HUDEP-2 (cell line): ENCODE data around the gene SEMA4A.
A peak's percentile ranks its signal among the peaks of the same experiment; 100 is the strongest.
"Not testable (repeated sequence)": the region's sequence is repeated elsewhere in the genome, so short reads cannot be mapped to it uniquely, and the experiment has no call there.

Experiments
- DNase-seq, 76 experiments: peaks; one replicate each; lab custom pipeline; 2025; ENCODE audit not compliant: unreplicated experiment in 76 of 76; lab: John Stamatoyannopoulos, UW

The SEMA4A gene

GRCh38 chr1:156155756-156156510, 2.5 kb downstream of the SEMA4A start:
- DNase-seq: peak in 38 of 76 experiments; percentile 8 to 74 (median 36)

- DNase-seq: no peak
Measured at GRCh38 chr1:156157506-156157905, 4.1 kb downstream of the SEMA4A start.

- DNase-seq: no peak
Measured at GRCh38 chr1:156157966-156158365, 4.6 kb downstream of the SEMA4A start.

GRCh38 chr1:156160000-156160742, 6.8 kb downstream of the SEMA4A start:
- no peak for DNase-seq

- peak in 59 of 76 experiments; percentile 4 to 79 (median 51) for DNase-seq
Measured at GRCh38 chr1:156160743-156161171, 7.4 kb downstream of the SEMA4A start.

GRCh38 chr1:156162430-156163037, 9.1 kb downstream of the SEMA4A start:
- DNase-seq: no peak

GRCh38 chr1:156163712-156164111, 10.3 kb downstream of the SEMA4A start:
- no peak for DNase-seq

GRCh38 chr1:156164125-156164831, 10.9 kb downstream of the SEMA4A start:
- DNase-seq: no peak

- DNase-seq: no peak
Measured at GRCh38 chr1:156165083-156165482, 11.7 kb downstream of the SEMA4A start.

GRCh38 chr1:156167536-156167935, 14.2 kb downstream of the SEMA4A start:
- DNase-seq: no peak

GRCh38 chr1:156172696-156173470, 19.5 kb downstream of the SEMA4A start:
- peak in 1 of 76 experiments; percentile 8 for DNase-seq

- DNase-seq: no peak
Measured at GRCh38 chr1:156176610-156177210, 23.3 kb downstream of the SEMA4A start.

- peak in 1 of 76 experiments; percentile 2 for DNase-seq
Measured at GRCh38 chr1:156177919-156178654, 24.7 kb downstream of the SEMA4A start.

GRCh38 chr1:156180471-156180870, 27.1 kb downstream of the SEMA4A start:
- no peak for DNase-seq

GRCh38 chr1:156181391-156181924, 28.1 kb downstream of the SEMA4A start:
- not testable (repeated sequence) for DNase-seq

- not testable (repeated sequence) for DNase-seq
Measured at GRCh38 chr1:156182010-156182779, 28.8 kb downstream of the SEMA4A start.

- not testable (repeated sequence) for DNase-seq
Measured at GRCh38 chr1:156186347-156187177, 33.2 kb downstream of the SEMA4A start.
